OCI-LY3 (cell line): Measurements from ENCODE around the gene IMMP2L.

Experiments
- EZH2phosphoT487 ChIP-seq: fragments of 200-600 bp; shearing (Covaris generic); IDR thresholded peaks from 2 replicates; pipeline ENCODE4 v1.6.1; 2018; ENCODE audit warnings: antibody characterized with exemption, mixed run types, low read depth
- TF ChIP-seq, protein P1 (sequence below): fragments of 200-600, 300-600 bp; sonication (generic); IDR thresholded peaks from 2 replicates; pipeline ENCODE4 v1.5.1; 2014; ENCODE audit warnings: antibody characterized with exemption, low read length, low read depth

DNA sequence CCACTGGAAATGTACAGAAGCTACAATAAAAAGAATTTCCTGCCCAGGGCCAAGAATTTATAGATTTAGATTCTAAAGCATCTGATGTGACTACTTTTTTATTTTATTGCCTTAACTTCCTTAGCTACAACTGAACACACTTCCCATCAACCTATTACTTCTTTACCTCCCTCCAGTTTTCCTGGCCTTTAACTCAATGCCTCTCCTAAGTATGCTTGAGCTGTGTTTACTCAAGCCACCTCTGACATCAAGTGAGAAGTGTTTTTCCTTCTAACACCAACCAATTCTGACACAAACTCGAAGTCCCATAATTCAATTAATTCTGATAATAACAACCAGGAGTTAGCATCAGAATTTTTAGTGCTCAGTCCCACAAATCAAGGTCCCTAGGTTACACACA is 170.0 kb downstream of the IMMP2L start:
- TF ChIP-seq, protein P1, sequence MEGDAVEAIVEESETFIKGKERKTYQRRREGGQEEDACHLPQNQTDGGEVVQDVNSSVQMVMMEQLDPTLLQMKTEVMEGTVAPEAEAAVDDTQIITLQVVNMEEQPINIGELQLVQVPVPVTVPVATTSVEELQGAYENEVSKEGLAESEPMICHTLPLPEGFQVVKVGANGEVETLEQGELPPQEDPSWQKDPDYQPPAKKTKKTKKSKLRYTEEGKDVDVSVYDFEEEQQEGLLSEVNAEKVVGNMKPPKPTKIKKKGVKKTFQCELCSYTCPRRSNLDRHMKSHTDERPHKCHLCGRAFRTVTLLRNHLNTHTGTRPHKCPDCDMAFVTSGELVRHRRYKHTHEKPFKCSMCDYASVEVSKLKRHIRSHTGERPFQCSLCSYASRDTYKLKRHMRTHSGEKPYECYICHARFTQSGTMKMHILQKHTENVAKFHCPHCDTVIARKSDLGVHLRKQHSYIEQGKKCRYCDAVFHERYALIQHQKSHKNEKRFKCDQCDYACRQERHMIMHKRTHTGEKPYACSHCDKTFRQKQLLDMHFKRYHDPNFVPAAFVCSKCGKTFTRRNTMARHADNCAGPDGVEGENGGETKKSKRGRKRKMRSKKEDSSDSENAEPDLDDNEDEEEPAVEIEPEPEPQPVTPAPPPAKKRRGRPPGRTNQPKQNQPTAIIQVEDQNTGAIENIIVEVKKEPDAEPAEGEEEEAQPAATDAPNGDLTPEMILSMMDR, result no peak
- no peak for TF ChIP-seq EZH2phosphoT487
